Measurements from ENCODE around the gene CHKA. TPM values are rescaled to one million over a fixed set of nuclear protein-coding genes. Genes with fewer than 3 reads are reported as not detected.

Gene CHKA
- polyA plus RNA-seq, 1 donor (not counting 4 experiments of a cell fraction or from before 2014, with no cell fraction given), result 7.1 TPM

GRCh38 chr11:68143310-68143689, 22.1 kb upstream of the CHKA start:
- H3K27ac ChIP-seq (ENCODE audit: control insufficient read depth, insufficient read depth, low read length), result no peak overlapping the region
- no peak overlapping the region for H3K4me2 ChIP-seq (ENCODE audit: control insufficient read depth, extremely low read depth, insufficient read depth, low read depth, low read length)
- no peak overlapping the region for H3K9ac ChIP-seq (ENCODE audit: control insufficient read depth, extremely low read depth, insufficient read depth, low read length)
- no peak overlapping the region for H2AFZ ChIP-seq (ENCODE audit: control insufficient read depth, low read length)
- no peak for TF ChIP-seq EZH2 (IDR thresholded peaks at IDR 0.05; ENCODE audit: low read length)
- TF ChIP-seq CTCF (optimal IDR thresholded peaks at IDR 0.05 in 1 of 3, IDR thresholded peaks at IDR 0.05 in 1 of 3, conservative IDR thresholded peaks at IDR 0.05 in 1 of 3; ENCODE audit: extremely low read depth in 1 of 3, insufficient read depth in 2 of 3, low read length in 3 of 3), result no peak
- H4K20me1 ChIP-seq (ENCODE audit: control insufficient read depth, extremely low read depth, insufficient read depth, low read length), result no peaks in the 10 kb centered on the region
- H3K9me1 ChIP-seq (ENCODE audit: control insufficient read depth, extremely low read depth, insufficient read depth, low read length), result no peaks in the 10 kb centered on the region
- DNase-seq (ENCODE audit: low read depth, low spot score), result no peak
- dilution Hi-C loops (cut with MboI; ENCODE audit: extremely low pct_ligation_motif_present, low sequenced_read_pairs), result no loop called here
- H3K4me1 ChIP-seq (ENCODE audit: control insufficient read depth, extremely low read depth, insufficient read depth, low read length), result no peaks in the 10 kb centered on the region
- no peaks in the 10 kb centered on the region for H3K9me3 ChIP-seq (ENCODE audit: control insufficient read depth, low read depth, low read length)
- H3K79me2 ChIP-seq (ENCODE audit: control insufficient read depth, insufficient read depth, low read length), result no peaks in the 10 kb centered on the region
- H3K4me3 ChIP-seq (ENCODE audit: control insufficient read depth in 2 of 3, extremely low read depth in 1 of 3, insufficient read depth in 2 of 3, low read depth in 1 of 3, low read length in 3 of 3), result no peak overlapping the region
- H3K27me3 ChIP-seq (ENCODE audit: control insufficient read depth, extremely low read depth, insufficient read depth, low read length), result peaks cover 4% of the 10 kb centered on the region
- no peaks in the 10 kb centered on the region for H3K36me3 ChIP-seq (ENCODE audit: control insufficient read depth in 2 of 2, extremely low read depth in 1 of 2, insufficient read depth in 2 of 2, low read length in 2 of 2)
- FAIRE-seq, result no peak

DNA sequence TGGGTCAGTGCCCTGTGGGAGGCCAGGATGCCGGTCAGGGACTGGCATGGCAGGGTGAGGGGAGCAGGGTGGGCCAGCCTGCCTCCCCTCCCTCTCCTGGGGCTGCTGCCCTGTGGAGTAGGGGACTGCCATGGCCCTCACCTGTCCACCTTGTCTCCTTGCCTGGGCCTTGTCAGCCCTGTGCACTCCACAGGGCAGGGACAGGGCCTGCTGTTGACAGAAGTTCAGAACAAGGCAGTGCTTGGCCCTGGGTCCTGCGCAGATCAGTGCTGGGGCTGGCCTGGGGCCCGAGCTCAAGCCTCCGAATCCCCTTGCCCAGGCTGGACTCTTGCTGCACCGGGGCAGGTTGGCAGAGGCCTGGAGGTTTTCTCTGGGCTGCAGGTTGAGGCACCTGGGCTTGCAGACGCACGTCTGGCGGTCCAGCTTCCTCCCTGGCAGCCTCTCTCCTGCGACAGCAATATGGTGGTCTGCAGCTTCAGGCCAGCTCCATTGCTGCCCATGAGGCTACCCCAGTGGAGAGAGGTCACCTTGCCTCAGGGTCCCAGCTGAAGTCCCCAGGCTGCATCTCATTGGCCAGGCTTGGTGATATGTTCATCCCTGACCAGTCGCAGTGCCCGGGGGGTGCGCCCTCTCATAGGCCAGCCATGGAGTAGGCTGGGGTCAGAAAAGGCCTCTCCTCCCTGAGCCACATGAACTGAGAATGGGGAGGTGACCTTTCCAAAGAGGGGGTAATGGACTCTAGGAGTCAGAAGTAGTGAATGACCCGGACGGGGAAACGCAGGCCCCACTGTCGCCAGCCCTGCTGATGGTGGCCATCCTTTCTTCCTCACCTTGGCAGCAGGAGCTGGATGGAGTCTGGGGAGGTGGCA, 21.5 kb upstream of the CHKA start:
- Histone ChIP-seq H4K20me1 (ENCODE audit: control insufficient read depth, extremely low read depth, insufficient read depth, low read length) (no peaks in the 10 kb centered on the region), H3K27ac (ENCODE audit: control insufficient read depth, insufficient read depth, low read length) (no peak overlapping the region), H3K9ac (ENCODE audit: control insufficient read depth, extremely low read depth, insufficient read depth, low read length) (no peak overlapping the region), H3K4me3 (ENCODE audit: control insufficient read depth in 2 of 3, extremely low read depth in 1 of 3, insufficient read depth in 2 of 3, low read depth in 1 of 3, low read length in 3 of 3) (no peak overlapping the region), H3K27me3 (ENCODE audit: control insufficient read depth, extremely low read depth, insufficient read depth, low read length) (peaks cover 4% of the 10 kb centered on the region), H3K9me3 (ENCODE audit: control insufficient read depth, low read depth, low read length) (no peaks in the 10 kb centered on the region), H3K79me2 (ENCODE audit: control insufficient read depth, insufficient read depth, low read length) (no peaks in the 10 kb centered on the region), H2AFZ (ENCODE audit: control insufficient read depth, low read length) (no peak overlapping the region), H3K9me1 (ENCODE audit: control insufficient read depth, extremely low read depth, insufficient read depth, low read length) (no peaks in the 10 kb centered on the region), H3K4me2 (ENCODE audit: control insufficient read depth, extremely low read depth, insufficient read depth, low read depth, low read length) (no peak overlapping the region), H3K4me1 (ENCODE audit: control insufficient read depth, extremely low read depth, insufficient read depth, low read length) (no peaks in the 10 kb centered on the region), H3K36me3 (ENCODE audit: control insufficient read depth in 2 of 2, extremely low read depth in 1 of 2, insufficient read depth in 2 of 2, low read length in 2 of 2) (no peaks in the 10 kb centered on the region)
- FAIRE-seq (no peak), DNase-seq (ENCODE audit: low read depth, low spot score) (no peak)
- no peak for TF ChIP-seq CTCF (optimal IDR thresholded peaks at IDR 0.05 in 1 of 3, IDR thresholded peaks at IDR 0.05 in 1 of 3, conservative IDR thresholded peaks at IDR 0.05 in 1 of 3; ENCODE audit: extremely low read depth in 1 of 3, insufficient read depth in 2 of 3, low read length in 3 of 3)
- TF ChIP-seq EZH2 (IDR thresholded peaks at IDR 0.05; ENCODE audit: low read length), result no peak
- dilution Hi-C loops (cut with MboI; ENCODE audit: extremely low pct_ligation_motif_present, low sequenced_read_pairs), result no loop called here
